H9 (cell line): ENCODE measurements around the gene PEX19. TPM values are rescaled to one million over a fixed set of nuclear protein-coding genes. Genes with fewer than 3 reads are reported as not detected.

Experiments used
- DNase-seq: peaks from one replicate; pipeline ENCODE4 v3.0.0-alpha.2; 2017
- H2AFZ ChIP-seq: one replicate; pipeline ENCODE4 v1.6.1; 2013; ENCODE audit warnings: mild to moderate bottlenecking, low read length, control low read depth, moderate library complexity
- H2AK5ac ChIP-seq: 2 replicates; pipeline ENCODE4 v1.6.1; 2013; ENCODE audit warnings: low read length, control low read depth, mixed read lengths; ENCODE audit not compliant: insufficient read length
- H2BK120ac ChIP-seq: one replicate; pipeline ENCODE4 v1.6.1; 2013; ENCODE audit warnings: low read depth, mild to moderate bottlenecking, low read length, control low read depth, inconsistent platforms; ENCODE audit not compliant: poor library complexity, severe bottlenecking
- H2BK12ac ChIP-seq: 2 replicates; pipeline ENCODE4 v1.6.1; 2013; ENCODE audit warnings: low read length, control low read depth, mixed read lengths, low read depth; ENCODE audit not compliant: insufficient read length
- H2BK15ac ChIP-seq: 2 replicates; pipeline ENCODE4 v1.6.1; 2013; ENCODE audit warnings: low read depth, low read length, control low read depth
- H2BK20ac ChIP-seq: one replicate; pipeline ENCODE4 v1.6.1; 2013; ENCODE audit warnings: low read depth, mild to moderate bottlenecking, low read length, control low read depth, inconsistent platforms; ENCODE audit not compliant: poor library complexity, severe bottlenecking
- H2BK5ac ChIP-seq: 2 replicates; pipeline ENCODE4 v1.6.1; 2013; ENCODE audit warnings: low read length, control low read depth, mixed read lengths; ENCODE audit not compliant: insufficient read length
- H3K14ac ChIP-seq: 2 replicates; pipeline ENCODE4 v1.6.1; 2013; ENCODE audit warnings: low read length, control low read depth; ENCODE audit not compliant: insufficient read depth
- H3K18ac ChIP-seq: 2 replicates; pipeline ENCODE4 v1.6.1; 2013; ENCODE audit warnings: low read depth, mild to moderate bottlenecking, mixed read lengths, low read length, control low read depth; ENCODE audit not compliant: insufficient read length
- H3K23ac ChIP-seq: 2 replicates; pipeline ENCODE4 v1.6.1; 2013; ENCODE audit warnings: low read length, control low read depth, mixed read lengths, low read depth; ENCODE audit not compliant: insufficient read length
- H3K23me2 ChIP-seq: 2 replicates; pipeline ENCODE4 v1.6.1; 2013; ENCODE audit warnings: low read depth, mild to moderate bottlenecking, mixed read lengths, low read length, control low read depth; ENCODE audit not compliant: insufficient read length, poor library complexity, severe bottlenecking
- H3K27ac ChIP-seq: 2 replicates; pipeline ENCODE4 v1.5.1; 2013; ENCODE audit warnings: low read length, control low read depth, mixed read lengths, low read depth; ENCODE audit not compliant: insufficient read length
- H3K27me3 ChIP-seq: 2 replicates; pipeline ENCODE4 v1.6.1; 2013; ENCODE audit warnings: low read length, control low read depth, inconsistent platforms; ENCODE audit not compliant: insufficient read depth
- H3K4ac ChIP-seq: 2 replicates; pipeline ENCODE4 v1.6.1; 2013; ENCODE audit warnings: low read depth, mild to moderate bottlenecking, control low read depth, inconsistent platforms, low read length, moderate library complexity
- H3K4me1 ChIP-seq: 2 replicates; pipeline ENCODE4 v1.6.1; 2013; ENCODE audit warnings: low read length, control low read depth, inconsistent platforms; ENCODE audit not compliant: insufficient read depth
- H3K4me2 ChIP-seq: 2 replicates; pipeline ENCODE4 v1.6.1; 2013; ENCODE audit warnings: low read length, control low read depth, mixed read lengths; ENCODE audit not compliant: insufficient read length, insufficient read depth
- H3K56ac ChIP-seq: 2 replicates; pipeline ENCODE4 v1.6.1; 2013; ENCODE audit warnings: low read depth, mild to moderate bottlenecking, mixed read lengths, low read length, control low read depth; ENCODE audit not compliant: insufficient read length
- H3K79me1 ChIP-seq: 2 replicates; pipeline ENCODE4 v1.6.1; 2013; ENCODE audit warnings: low read depth, mild to moderate bottlenecking, moderate library complexity, low read length, control low read depth, inconsistent platforms; ENCODE audit not compliant: insufficient read depth, poor library complexity, severe bottlenecking
- H3K79me2 ChIP-seq: 2 replicates; pipeline ENCODE4 v1.6.1; 2013; ENCODE audit warnings: low read length, control low read depth, inconsistent platforms; ENCODE audit not compliant: insufficient read depth
- H3K9ac ChIP-seq: 2 replicates; pipeline ENCODE4 v1.6.1; 2013; ENCODE audit warnings: low read length, control low read depth, mixed read lengths; ENCODE audit not compliant: insufficient read length; ENCODE audit errors: extremely low read depth
- H3K9me3 ChIP-seq: one replicate; pipeline ENCODE4 v1.6.1; 2013; ENCODE audit warnings: low read depth, low read length, inconsistent platforms; ENCODE audit not compliant: control insufficient read depth
- H3T11ph ChIP-seq: one replicate; pipeline ENCODE4 v1.6.1; 2013; ENCODE audit warnings: mild to moderate bottlenecking, low read length, control low read depth, inconsistent platforms
- H4K20me1 ChIP-seq: one replicate; pipeline ENCODE4 v1.6.1; 2013; ENCODE audit not compliant: control insufficient read depth, insufficient read length, insufficient read depth
- H4K5ac ChIP-seq: 2 replicates; pipeline ENCODE4 v1.6.1; 2013; ENCODE audit warnings: low read depth, mild to moderate bottlenecking, mixed read lengths, low read length, control low read depth; ENCODE audit not compliant: insufficient read length
- H4K8ac ChIP-seq: replicated peaks from 2 replicates; pipeline ENCODE4 v1.6.1; 2013; ENCODE audit warnings: low read length, control low read depth, mixed read lengths, low read depth; ENCODE audit not compliant: insufficient read length
- H4K91ac ChIP-seq: 2 replicates; pipeline ENCODE4 v1.6.1; 2013; ENCODE audit warnings: low read depth, mild to moderate bottlenecking, moderate library complexity, mixed read lengths, low read length, control low read depth; ENCODE audit not compliant: insufficient read length
- H3K27ac Mint-ChIP-seq, 3 experiments: 2 replicates in 2 of 3; 3 replicates in 1 of 3; pipeline ENCODE4 v1.8.0; 2020 to 2021; ENCODE audit warnings: mixed read lengths in 3 of 3, mild to moderate bottlenecking in 1 of 3, moderate library complexity in 1 of 3
- H3K27me3 Mint-ChIP-seq: 2 replicates; pipeline ENCODE4 v1.8.0; 2021; ENCODE audit warnings: low read depth, mild to moderate bottlenecking, moderate library complexity, mixed read lengths
- H3K36me3 Mint-ChIP-seq, 3 experiments: 2 replicates in 2 of 3; 3 replicates in 1 of 3; pipeline ENCODE4 v1.8.0; 2020 to 2021; ENCODE audit warnings: low read depth in 3 of 3, mixed read lengths in 3 of 3; ENCODE audit not compliant: insufficient read depth in 1 of 3
- H3K4me1 Mint-ChIP-seq, 2 experiments: 2 replicates each; pipeline ENCODE4 v1.8.0; 2020; ENCODE audit warnings: mixed read lengths in 2 of 2
- H3K4me3 Mint-ChIP-seq, 2 experiments: 2 replicates in 1 of 2; 3 replicates in 1 of 2; pipeline ENCODE4 v1.8.0; 2020 to 2021; ENCODE audit warnings: mild to moderate bottlenecking in 2 of 2, mixed read lengths in 2 of 2, moderate library complexity in 1 of 2
- H3K9me3 Mint-ChIP-seq, 2 experiments: 2 replicates in 1 of 2; 3 replicates in 1 of 2; pipeline ENCODE4 v1.8.0; 2020; ENCODE audit warnings: mild to moderate bottlenecking in 2 of 2, mixed read lengths in 2 of 2, moderate library complexity in 1 of 2
- WGBS: extraction: QIAGEN DNeasy Blood & Tissue Kit; methylation state at CpG from one replicate; pipeline ENCODE4 v1.1.7; 2013; ENCODE audit warnings: missing lambda C conversion rate, low lambda C conversion rate, mixed read lengths; ENCODE audit not compliant: insufficient read length; ENCODE audit errors: extremely low coverage; 5-methylcytosine and 5-hydroxymethylcytosine counted together
- total RNA-seq: library from RNA; stranded (reverse); gene quantifications from 2 replicates; pipeline ENCODE4 v1.2.1, GENCODE V29; 2021
- TF ChIP-seq, protein P1 (sequence below): fragments of 200-600 bp; sonication (generic); conservative IDR thresholded peaks from 3 replicates; pipeline ENCODE4 v1.8.0; 2021; ENCODE audit warnings: antibody characterized with exemption, mild to moderate bottlenecking

Gene PEX19
- total RNA-seq, 1 experiment from 2014 or later: 92.7 TPM

GRCh38 chr1:160260406-160261382 is 24.2 kb downstream of the PEX19 start:
- Histone ChIP-seq H2AFZ (no peak overlapping the region), H2BK5ac (no peak overlapping the region), H2BK15ac (no peak overlapping the region), H3K18ac (no peak overlapping the region), H3K9me3 (no peaks in the 10 kb centered on the region), H3T11ph (no peak overlapping the region), H3K9ac (peak overlapping the region; percentile 64), H2BK20ac (no peak overlapping the region), H3K14ac (no peak overlapping the region), H3K27me3 (no peaks in the 10 kb centered on the region), H4K8ac (no peak overlapping the region), H3K79me2 (peaks cover 6% of the 10 kb centered on the region), H3K4me2 (peak overlapping the region; percentile 42), H2AK5ac (no peak overlapping the region), H4K91ac (no peak overlapping the region), H3K23me2 (peaks cover 4% of the 10 kb centered on the region), H3K56ac (no peak overlapping the region), H2BK120ac (no peak overlapping the region), H4K5ac (no peak overlapping the region), H3K23ac (no peak overlapping the region), H3K4me1 (0 out of 2 replicates have a peak, but pooled peaks cover 2% of the 10 kb centered on the region), H4K20me1 (no peaks in the 10 kb centered on the region), H3K27ac (no peak overlapping the region), H3K79me1 (peaks cover 2% of the 10 kb centered on the region), H2BK12ac (no peak overlapping the region), H3K4ac (no peak overlapping the region)
- Mint-ChIP-seq H3K36me3 (peaks cover 7 to 20% (median 12%) of the 10 kb centered on the region in 3 experiments), H3K27me3 (peaks cover 7% of the 10 kb centered on the region), H3K4me1 (peaks cover 25 to 31% of the 10 kb centered on the region in 2 experiments), H3K27ac (peak overlapping the region in 2 of 3 experiments; percentile 49 to 100; a peak in 3 of 7 replicates), H3K4me3 (peak overlapping the region; percentile 98 to 100), H3K9me3 (no peaks in the 10 kb centered on the region)
- no CpG with 5 or more reads among the region's 6 CpGs for WGBS
- TF ChIP-seq, protein P1, sequence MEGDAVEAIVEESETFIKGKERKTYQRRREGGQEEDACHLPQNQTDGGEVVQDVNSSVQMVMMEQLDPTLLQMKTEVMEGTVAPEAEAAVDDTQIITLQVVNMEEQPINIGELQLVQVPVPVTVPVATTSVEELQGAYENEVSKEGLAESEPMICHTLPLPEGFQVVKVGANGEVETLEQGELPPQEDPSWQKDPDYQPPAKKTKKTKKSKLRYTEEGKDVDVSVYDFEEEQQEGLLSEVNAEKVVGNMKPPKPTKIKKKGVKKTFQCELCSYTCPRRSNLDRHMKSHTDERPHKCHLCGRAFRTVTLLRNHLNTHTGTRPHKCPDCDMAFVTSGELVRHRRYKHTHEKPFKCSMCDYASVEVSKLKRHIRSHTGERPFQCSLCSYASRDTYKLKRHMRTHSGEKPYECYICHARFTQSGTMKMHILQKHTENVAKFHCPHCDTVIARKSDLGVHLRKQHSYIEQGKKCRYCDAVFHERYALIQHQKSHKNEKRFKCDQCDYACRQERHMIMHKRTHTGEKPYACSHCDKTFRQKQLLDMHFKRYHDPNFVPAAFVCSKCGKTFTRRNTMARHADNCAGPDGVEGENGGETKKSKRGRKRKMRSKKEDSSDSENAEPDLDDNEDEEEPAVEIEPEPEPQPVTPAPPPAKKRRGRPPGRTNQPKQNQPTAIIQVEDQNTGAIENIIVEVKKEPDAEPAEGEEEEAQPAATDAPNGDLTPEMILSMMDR: no peak
- no peak for DNase-seq
